Motor neuron (in vitro differentiated cells): ENCODE results near the gene GOLGA7B. TPM values are rescaled to one million over a fixed set of nuclear protein-coding genes. Genes with fewer than 3 reads are reported as not detected.

Source experiments
- ATAC-seq, 8 experiments: fragments of 200-7000 bp; cut with Tn5 transposase; replicated peaks in 6 of 8; 2 replicates each; pipeline ENCODE4 v1.8.0; 2021; ENCODE audit warnings: mild to moderate bottlenecking in 8 of 8, moderate library complexity in 8 of 8
- H3K27ac ChIP-seq, 2 donors: fragments of 250-450 bp; sonication (Bioruptor Pico); 2 replicates each; pipeline ENCODE4 v1.9.0; 2021; ENCODE audit warnings: antibody characterized with exemption in 2 of 2, mild to moderate bottlenecking in 2 of 2, moderate library complexity in 1 of 2
- H3K4me1 ChIP-seq, 2 donors: fragments of 250-450 bp; sonication (Bioruptor Pico); replicated peaks in 1 of 2; 2 replicates each; pipeline ENCODE4 v1.6.1; 2021; ENCODE audit warnings: antibody characterized with exemption in 2 of 2, mild to moderate bottlenecking in 2 of 2, moderate library complexity in 1 of 2
- H3K4me3 ChIP-seq, 5 donors: fragments of 250-450 bp; sonication (Bioruptor Pico); 2 replicates each; pipeline ENCODE4 v1.9.0; 2021; ENCODE audit warnings: antibody characterized with exemption in 5 of 5, mild to moderate bottlenecking in 5 of 5, moderate library complexity in 4 of 5
- WGBS, 10 experiments: fragments of 450-650 bp; shearing (Covaris generic); methylation state at CpG; one replicate each; pipeline ENCODE4 v1.0.0; 2022; 5-methylcytosine and 5-hydroxymethylcytosine counted together
- in situ Hi-C, 9 experiments: fragments of 400-800 bp; cut with MboI; loops; one replicate each; pipeline ENCODE4 v1.15.0; 2021; ENCODE audit warnings: low sequenced_read_pairs in 9 of 9, low pct_unique_long_range_greater_than_20kb in 2 of 9; ENCODE audit not compliant: unreplicated experiment in 9 of 9
- total RNA-seq, 8 experiments: library from RNA; unstranded; fragments of 300-600 nt; gene quantifications; 2 replicates each; pipeline versions ENCODE4 v1.2.3 to v1.2.4, GENCODE V29; 2022

GOLGA7B gene
- total RNA-seq, 8 experiments from 2014 or later = 0.09 to 6.0 (median 1.3) TPM

GRCh38 chr10:97861097-97861750 lies 11.6 kb downstream of the GOLGA7B start:
- in situ Hi-C loops = loop anchor here in 1 of 9 experiments (10.0 kb wide), 1 partner anchor 66 kb away; no protein-coding TSS in a partner anchor
- 17 to 54% (median 38%) methylated on average over 1 to 3 of the region's 3 CpGs; no CpG with 5 or more reads in 3 of the 10 experiments for WGBS, 10 experiments
- H3K27ac ChIP-seq = no peak overlapping the region

GRCh38 chr10:97861924-97862323 lies 12.3 kb downstream of the GOLGA7B start:
- Histone ChIP-seq H3K4me3 (no peak overlapping the region), H3K27ac (no peak overlapping the region), H3K4me1 (no peaks in the 10 kb centered on the region)
- in situ Hi-C loops = loop anchor here in 1 of 9 experiments (10.0 kb wide), 1 partner anchor 67 kb away; no protein-coding TSS in a partner anchor
- no peak for ATAC-seq
- WGBS, 10 experiments = 0 to 17% (median 8%) methylated on average over 1 of the region's 1 CpG; no CpG with 5 or more reads in 6 of the 10 experiments

More at GRCh38 chr10:97861097-97861750, 11.6 kb downstream of the GOLGA7B start:
- Histone ChIP-seq H3K4me1 (no peaks in the 10 kb centered on the region), H3K4me3 (no peak overlapping the region)
- peak; percentile 42 to 99 (median 96) for ATAC-seq

- 67 to 100% (median 92%) methylated on average over 1 to 9 of the region's 11 CpGs; no CpG with 5 or more reads in 3 of the 10 experiments for WGBS, 10 experiments
- in situ Hi-C loops = loop anchor here in 1 of 9 experiments (10.0 kb wide), 1 partner anchor 69 kb away; no protein-coding TSS in a partner anchor
Measured at GRCh38 chr10:97863808-97864207, 14.2 kb downstream of the GOLGA7B start.

GRCh38 chr10:97865488-97865887 lies 15.8 kb downstream of the GOLGA7B start:
- in situ Hi-C loops = loop anchor here in 1 of 9 experiments (10.0 kb wide), 1 partner anchor 71 kb away; no protein-coding TSS in a partner anchor
- WGBS, 10 experiments = 40 to 67% (median 58%) methylated on average over 1 to 3 of the region's 18 CpGs; no CpG with 5 or more reads in 7 of the 10 experiments
- no peak for ATAC-seq

More at GRCh38 chr10:97863808-97864207, 14.2 kb downstream of the GOLGA7B start:
- ATAC-seq = no peak
- Histone ChIP-seq H3K4me3 (no peak overlapping the region), H3K27ac (no peak overlapping the region), H3K4me1 (no peaks in the 10 kb centered on the region)

GRCh38 chr10:97866524-97867219 lies 17.0 kb downstream of the GOLGA7B start:
- Histone ChIP-seq H3K4me3 (no peak overlapping the region), H3K4me1 (peaks cover 0 to 5% of the 10 kb centered on the region in 2 donors), H3K27ac (no peak overlapping the region)
- no peak for ATAC-seq
- 70 to 97% (median 87%) methylated on average over 2 to 10 of the region's 10 CpGs; no CpG with 5 or more reads in 4 of the 10 experiments for WGBS, 10 experiments
- in situ Hi-C loops = loop anchor here in 1 of 9 experiments (10.0 kb wide), 1 partner anchor 72 kb away; no protein-coding TSS in a partner anchor

More at GRCh38 chr10:97865488-97865887, 15.8 kb downstream of the GOLGA7B start:
- no peak overlapping the region for H3K27ac ChIP-seq
- peaks cover 0 to 3% of the 10 kb centered on the region in 2 donors for H3K4me1 ChIP-seq
- no peak overlapping the region for H3K4me3 ChIP-seq

GRCh38 chr10:97867220-97867800 lies 17.7 kb downstream of the GOLGA7B start:
- no peak overlapping the region for H3K27ac ChIP-seq
- peaks cover 0 to 9% of the 10 kb centered on the region in 2 donors for H3K4me1 ChIP-seq
- H3K4me3 ChIP-seq = no peak overlapping the region
- 53 to 93% (median 71%) methylated on average over 1 to 5 of the region's 10 CpGs; no CpG with 5 or more reads in 2 of the 10 experiments for WGBS, 10 experiments
- in situ Hi-C loops = loop anchor here in 1 of 9 experiments (10.0 kb wide), 1 partner anchor 73 kb away; no protein-coding TSS in a partner anchor
- no peak for ATAC-seq

GRCh38 chr10:97868134-97868685 lies 18.6 kb downstream of the GOLGA7B start:
- WGBS, 10 experiments = 60 to 100% (median 75%) methylated on average over 1 to 3 of the region's 4 CpGs; no CpG with 5 or more reads in 5 of the 10 experiments
- peaks cover 0 to 10% of the 10 kb centered on the region in 2 donors for H3K4me1 ChIP-seq
- H3K4me3 ChIP-seq = no peak overlapping the region
- in situ Hi-C loops = loop anchor here in 1 of 9 experiments (10.0 kb wide), 1 partner anchor 73 kb away; no protein-coding TSS in a partner anchor
- ATAC-seq = no peak
- no peak overlapping the region for H3K27ac ChIP-seq

- peaks cover 0 to 10% of the 10 kb centered on the region in 2 donors for H3K4me1 ChIP-seq
- peak; percentile 89 to 99 (median 99) for ATAC-seq
- H3K27ac ChIP-seq = no peak overlapping the region
- in situ Hi-C loops = loop anchor here in 1 of 9 experiments (10.0 kb wide), 1 partner anchor 75 kb away; no protein-coding TSS in a partner anchor
- H3K4me3 ChIP-seq = no peak overlapping the region
- WGBS, 10 experiments = 0 to 65% (median 27%) methylated on average over 1 to 7 of the region's 19 CpGs; no CpG with 5 or more reads in 3 of the 10 experiments
Measured at GRCh38 chr10:97869091-97870042, 19.7 kb downstream of the GOLGA7B start.

- Histone ChIP-seq H3K27ac (no peak overlapping the region), H3K4me3 (no peak overlapping the region), H3K4me1 (peaks cover 0 to 10% of the 10 kb centered on the region in 2 donors)
- ATAC-seq = no peak
- in situ Hi-C loops = no loop called here
- 40 to 92% (median 74%) methylated on average over 1 to 7 of the region's 8 CpGs; no CpG with 5 or more reads in 2 of the 10 experiments for WGBS, 10 experiments
Measured at GRCh38 chr10:97870990-97871389, 21.3 kb downstream of the GOLGA7B start.

- peak in 3 of 8 experiments; percentile 47 to 62 (median 49) for ATAC-seq
- Histone ChIP-seq H3K4me1 (peaks cover 0 to 10% of the 10 kb centered on the region in 2 donors), H3K27ac (no peak overlapping the region), H3K4me3 (no peak overlapping the region)
- WGBS, 10 experiments = 0 to 71% (median 20%) methylated on average over 1 to 3 of the region's 6 CpGs; no CpG with 5 or more reads in 7 of the 10 experiments
- in situ Hi-C loops = no loop called here
Measured at GRCh38 chr10:97873569-97873968, 23.9 kb downstream of the GOLGA7B start.

- ATAC-seq = no peak
- Histone ChIP-seq H3K4me3 (no peak overlapping the region), H3K4me1 (peaks cover 0 to 7% of the 10 kb centered on the region in 2 donors), H3K27ac (no peak overlapping the region)
- 40 to 88% (median 63%) methylated on average over 1 to 5 of the region's 6 CpGs; no CpG with 5 or more reads in 3 of the 10 experiments for WGBS, 10 experiments
- in situ Hi-C loops = no loop called here
Measured at GRCh38 chr10:97874332-97874731, 24.7 kb downstream of the GOLGA7B start.
